Pancreas (tissue), 10 donors: ENCODE data around the gene CD180. TPM values are rescaled to one million over a fixed set of nuclear protein-coding genes. Genes with fewer than 3 reads are reported as not detected.

Experiments used
- ATAC-seq, 4 donors: fragments of 200-7000 bp; cut with Tn5 transposase; one replicate each; pipeline versions ENCODE4 v1.8.0 to v1.9.1; 2020; ENCODE audit warnings: mild to moderate bottlenecking in 4 of 4, moderate library complexity in 4 of 4
- DNase-seq, 6 donors: peaks; one replicate each; pipeline ENCODE4 v3.0.0-alpha.2; 2020
- FAIRE-seq: peaks from 2 replicates; lab custom pipeline; 2012; peaks lifted over from hg19 to GRCh38; lab: Jason Lieb, UNC
- H3K27ac ChIP-seq, 4 donors: fragments of 200-600 bp; sonication (generic); 1 replicate in 3 of 4; 2 replicates in 1 of 4; pipeline versions ENCODE4 v1.5.0 to v1.8.0; 2020
- H3K27me3 ChIP-seq, 4 donors: fragments of 200-600 bp; one replicate each; pipeline ENCODE4 v1.8.0; 2021
- H3K36me3 ChIP-seq, 3 donors: fragments of 200-600 bp; sonication (generic) in 1 of 3; one replicate each; pipeline versions ENCODE4 v1.5.0 to v1.8.0; 2020 to 2021
- H3K4me1 ChIP-seq, 3 donors: fragments of 200-600 bp; one replicate each; pipeline ENCODE4 v1.8.0; 2021
- H3K4me3 ChIP-seq, 4 donors: fragments of 200-600 bp; sonication (generic) in 2 of 4; one replicate each; pipeline versions ENCODE4 v1.5.0 to v1.8.0; 2020 to 2021
- H3K9me3 ChIP-seq, 4 donors: fragments of 200-600 bp; one replicate each; pipeline ENCODE4 v1.8.0; 2021
- WGBS, 2 donors: extraction: QIAGEN DNeasy Blood & Tissue Kit; methylation state at CpG; one replicate each; pipeline ENCODE4 v1.1.7; 2013; 5-methylcytosine and 5-hydroxymethylcytosine counted together
- intact Hi-C, 3 donors: fragments of 100-400 bp; cut with DNase I; formaldehyde crosslinking; loops; one replicate each; pipeline versions ENCODE4 v1.11.1 to v1.14.2; 2022
- polyA plus RNA-seq, 2 donors: library from polyadenylated mRNA; stranded (reverse); fragments of 200-250 nt; gene quantifications; one replicate each; pipeline ENCODE4 v1.2.3, GENCODE V29; 2013
- total RNA-seq, 6 donors: library from RNA; stranded (reverse); fragmentation: NEBNext Ultra II Directional in 4 of 6; extraction: Animal tissue kit (Norgen Biotek cat#: 25700) in 4 of 6; gene quantifications; one replicate each; pipeline versions ENCODE4 v1.2.1 to v1.2.4, GENCODE V29; 2021 to 2023
- TF ChIP-seq, protein P1 (sequence below), 4 donors: fragments of 200-600 bp; sonication (generic) in 3 of 4; IDR thresholded peaks; one replicate each; pipeline versions ENCODE4 v1.5.0 to v1.8.0; 2021; ENCODE audit warnings: antibody characterized with exemption in 4 of 4
- donor health status: healthy with polysubstance abuse.
- donor health status: DM: no; HTN: no; CAD: no; lungs with moderate emphysema.
- donor health status: DM: no; HTN: no; CAD: no.
- donor health status: control.
- donor health status: control.
- donor health status: Bipolar disorder and iron deficiency.
- donor health status: DM: yes; HTN: yes; CAD: no.
- donor health status: DM: no; HTN: no; CAD: no.
- donor health status: DM: no; HTN: no; CAD: no.
- donor health status: DM: yes; HTN: yes; CAD: no.

CD180 gene
- total and polyA plus RNA-seq, 8 donors: 0.04 to 2.9 (median 0.10) TPM

DNA sequence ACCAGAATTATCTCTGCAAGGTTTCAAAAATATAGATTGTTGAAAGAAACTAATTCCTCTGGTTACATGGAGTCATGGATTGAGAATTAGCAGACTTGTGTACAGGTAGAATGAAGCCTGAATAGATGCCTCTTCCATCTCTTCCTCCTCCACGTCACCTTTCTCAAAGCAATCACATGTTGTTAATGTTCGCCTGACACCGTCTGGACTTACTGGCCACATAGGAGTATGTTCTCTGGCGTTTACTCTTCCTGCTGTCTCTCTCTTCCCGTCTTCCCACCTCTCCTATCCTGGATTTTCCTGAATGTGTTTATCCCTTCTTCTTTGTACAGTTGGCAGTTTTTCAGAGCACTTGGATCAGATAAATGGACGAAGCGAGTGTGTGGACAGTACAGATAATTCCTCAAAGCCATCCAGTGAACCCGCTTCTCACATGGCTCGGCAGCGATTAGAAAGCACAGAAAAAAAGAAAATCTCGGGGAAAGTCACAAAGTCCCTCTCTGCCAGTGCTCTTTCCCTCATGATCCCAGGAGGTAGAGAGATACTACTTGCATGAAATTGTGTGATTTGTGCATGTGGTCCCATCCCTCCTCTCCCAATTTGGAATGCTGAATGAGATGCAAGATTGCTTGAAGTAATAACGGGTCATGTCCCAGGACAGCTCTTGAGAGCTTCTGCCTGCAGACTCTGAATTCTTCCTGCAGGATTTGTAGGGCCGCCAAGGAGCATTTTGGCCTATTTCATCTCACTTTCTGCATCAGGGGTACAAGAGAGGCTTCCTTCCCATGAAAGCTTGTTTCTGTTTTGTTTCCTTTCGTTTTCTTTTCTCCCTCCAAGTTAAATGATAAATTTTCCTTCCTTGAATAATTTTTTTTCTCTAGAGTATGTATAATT is 47.3 kb downstream of the CD180 start:
- H3K36me3 ChIP-seq: peaks cover 0 to 21% (median 6%) of the 10 kb centered on the region in 3 donors
- FAIRE-seq (no peak), DNase-seq (no peak), ATAC-seq (peak in 2 of 4 donors; percentile 24 to 29)
- H3K27ac ChIP-seq: no peak overlapping the region
- intact Hi-C loops: no loop called here
- 81 to 87% methylated on average over 14 of the region's 14 CpGs for WGBS, 2 donors
- TF ChIP-seq, protein P1, sequence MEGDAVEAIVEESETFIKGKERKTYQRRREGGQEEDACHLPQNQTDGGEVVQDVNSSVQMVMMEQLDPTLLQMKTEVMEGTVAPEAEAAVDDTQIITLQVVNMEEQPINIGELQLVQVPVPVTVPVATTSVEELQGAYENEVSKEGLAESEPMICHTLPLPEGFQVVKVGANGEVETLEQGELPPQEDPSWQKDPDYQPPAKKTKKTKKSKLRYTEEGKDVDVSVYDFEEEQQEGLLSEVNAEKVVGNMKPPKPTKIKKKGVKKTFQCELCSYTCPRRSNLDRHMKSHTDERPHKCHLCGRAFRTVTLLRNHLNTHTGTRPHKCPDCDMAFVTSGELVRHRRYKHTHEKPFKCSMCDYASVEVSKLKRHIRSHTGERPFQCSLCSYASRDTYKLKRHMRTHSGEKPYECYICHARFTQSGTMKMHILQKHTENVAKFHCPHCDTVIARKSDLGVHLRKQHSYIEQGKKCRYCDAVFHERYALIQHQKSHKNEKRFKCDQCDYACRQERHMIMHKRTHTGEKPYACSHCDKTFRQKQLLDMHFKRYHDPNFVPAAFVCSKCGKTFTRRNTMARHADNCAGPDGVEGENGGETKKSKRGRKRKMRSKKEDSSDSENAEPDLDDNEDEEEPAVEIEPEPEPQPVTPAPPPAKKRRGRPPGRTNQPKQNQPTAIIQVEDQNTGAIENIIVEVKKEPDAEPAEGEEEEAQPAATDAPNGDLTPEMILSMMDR (IDR thresholded peaks at IDR 0.05): no peak
- H3K9me3 ChIP-seq: no peaks in the 10 kb centered on the region
- H3K4me3 ChIP-seq: no peak overlapping the region
- no peaks in the 10 kb centered on the region for H3K27me3 ChIP-seq
- H3K4me1 ChIP-seq: no peaks in the 10 kb centered on the region

DNA sequence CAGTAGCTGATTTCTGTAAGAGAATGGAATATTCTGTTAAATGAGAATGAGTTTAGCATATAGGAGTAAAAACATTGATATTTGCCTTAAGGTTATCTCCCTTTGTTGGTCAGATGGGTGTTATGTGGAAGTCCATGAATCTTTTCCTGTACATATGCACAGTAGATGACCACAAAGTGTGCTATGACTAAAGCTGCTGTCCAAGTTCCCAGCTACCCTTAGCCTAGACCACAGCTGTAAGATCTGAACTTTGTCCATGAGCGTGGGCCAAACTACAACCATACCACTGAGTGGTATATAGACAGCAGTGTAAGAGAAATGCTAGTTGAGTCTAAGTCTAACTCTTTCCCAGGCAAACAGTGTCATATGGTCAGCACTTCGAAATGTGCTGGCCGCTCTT is 48.8 kb downstream of the CD180 start:
- H3K27ac ChIP-seq: no peak overlapping the region
- no peak for FAIRE-seq
- TF ChIP-seq, protein P1 (IDR thresholded peaks at IDR 0.05): no peak
- no peaks in the 10 kb centered on the region for H3K4me1 ChIP-seq
- H3K4me3 ChIP-seq: no peak overlapping the region
- 92 to 96% methylated on average over 3 of the region's 3 CpGs for WGBS, 2 donors
- ATAC-seq: no peak
- no peaks in the 10 kb centered on the region for H3K9me3 ChIP-seq
- H3K27me3 ChIP-seq: no peaks in the 10 kb centered on the region
- H3K36me3 ChIP-seq: peaks cover 0 to 15% (median 6%) of the 10 kb centered on the region in 3 donors
- intact Hi-C loops: no loop called here
- no peak for DNase-seq

DNA sequence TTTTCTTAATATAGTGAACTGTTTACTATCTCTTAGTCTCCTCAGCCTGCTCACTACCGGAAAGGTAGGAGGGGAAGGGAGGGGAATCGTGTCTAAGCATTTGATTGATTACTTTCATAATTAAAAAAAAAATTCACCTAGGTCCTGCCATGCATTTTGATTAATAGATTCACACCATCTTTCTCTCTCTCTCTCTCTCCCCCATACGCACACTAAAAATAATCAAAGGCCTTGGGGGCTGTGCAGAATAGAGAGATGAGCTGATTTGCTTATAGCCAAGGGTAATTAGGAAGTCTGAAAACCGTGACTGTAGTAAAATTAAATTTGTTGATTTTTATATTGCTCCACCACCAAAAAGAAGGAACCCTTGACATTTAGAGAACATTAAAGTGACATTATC is 49.6 kb downstream of the CD180 start:
- DNase-seq (no peak), FAIRE-seq (no peak), ATAC-seq (no peak)
- H3K4me1 ChIP-seq: no peaks in the 10 kb centered on the region
- H3K27me3 ChIP-seq: no peaks in the 10 kb centered on the region
- WGBS, 2 donors: 73 to 78% methylated on average over 4 of the region's 4 CpGs
- no peaks in the 10 kb centered on the region for H3K9me3 ChIP-seq
- no peak overlapping the region for H3K4me3 ChIP-seq
- no peak overlapping the region for H3K27ac ChIP-seq
- TF ChIP-seq, protein P1 (IDR thresholded peaks at IDR 0.05): no peak
- H3K36me3 ChIP-seq: peaks cover 0 to 12% (median 6%) of the 10 kb centered on the region in 3 donors
- intact Hi-C loops: no loop called here

DNA sequence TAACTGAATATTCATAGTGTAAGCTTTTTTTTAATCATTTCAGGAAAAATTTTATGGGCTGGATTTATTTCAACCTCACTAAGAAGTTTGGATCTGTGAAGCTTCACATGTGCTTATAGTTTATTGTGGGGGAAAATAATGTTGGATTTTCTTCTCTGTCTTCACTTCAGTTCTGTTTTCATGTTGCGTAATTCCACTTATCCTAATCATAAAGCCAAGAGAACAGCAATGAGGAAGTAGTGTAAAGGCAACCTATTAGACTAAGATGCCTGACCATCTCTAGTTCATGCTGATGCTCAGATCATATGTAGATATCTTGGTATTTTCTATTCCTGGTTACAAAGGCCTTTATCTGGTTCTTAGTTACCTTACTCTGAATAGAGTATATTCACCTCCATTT is 50.0 kb downstream of the CD180 start:
- 88 to 93% methylated on average over 1 of the region's 1 CpG for WGBS, 2 donors
- Histone ChIP-seq H3K27ac (no peak overlapping the region), H3K4me1 (no peaks in the 10 kb centered on the region), H3K4me3 (no peak overlapping the region), H3K27me3 (no peaks in the 10 kb centered on the region), H3K9me3 (no peaks in the 10 kb centered on the region), H3K36me3 (peaks cover 0 to 12% (median 6%) of the 10 kb centered on the region in 3 donors)
- intact Hi-C loops: no loop called here
- ATAC-seq: peak in 1 of 4 donors; percentile 21
- DNase-seq: no peak
- TF ChIP-seq, protein P1 (IDR thresholded peaks at IDR 0.05): no peak
- FAIRE-seq: no peak

DNA sequence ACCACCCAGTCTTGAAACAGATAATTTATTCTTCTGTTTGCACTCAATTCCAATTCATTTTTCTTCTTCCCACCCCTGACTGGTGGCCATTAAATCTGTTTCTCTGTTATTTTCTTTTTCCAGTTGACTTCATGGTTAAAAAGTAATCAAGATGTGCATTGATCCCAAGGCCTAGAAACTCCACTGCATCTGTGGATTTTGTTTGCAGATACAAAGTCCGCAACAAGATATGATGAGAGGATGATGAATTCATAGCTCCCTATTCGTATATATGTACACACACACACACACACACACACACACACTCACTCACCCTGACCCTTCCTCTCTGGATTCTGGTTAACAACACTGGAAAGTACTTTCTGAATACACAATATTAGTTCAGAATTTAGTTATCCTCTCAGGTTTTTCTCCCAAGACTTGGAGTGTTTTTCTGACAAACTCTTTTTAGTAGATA is 52.4 kb downstream of the CD180 start:
- intact Hi-C loops: no loop called here
- no peak overlapping the region for H3K27ac ChIP-seq
- H3K9me3 ChIP-seq: no peaks in the 10 kb centered on the region
- H3K4me3 ChIP-seq: no peak overlapping the region
- H3K4me1 ChIP-seq: no peaks in the 10 kb centered on the region
- H3K36me3 ChIP-seq: peaks cover 0 to 12% (median 6%) of the 10 kb centered on the region in 3 donors
- FAIRE-seq: no peak
- H3K27me3 ChIP-seq: no peaks in the 10 kb centered on the region
- peak in 1 of 4 donors; percentile 12 for ATAC-seq
- TF ChIP-seq, protein P1 (IDR thresholded peaks at IDR 0.05): no peak
- WGBS, 2 donors: 42 to 48% methylated on average over 2 of the region's 2 CpGs
- no peak for DNase-seq
